Breast epithelium (tissue), 4 donors: Measurements from ENCODE around the gene GOLGA6D. TPM values are rescaled to one million over a fixed set of nuclear protein-coding genes. Genes with fewer than 3 reads are reported as not detected.
"Not testable (repeated sequence)": the region's sequence is repeated elsewhere in the genome, so short reads cannot be mapped to it uniquely, and the experiment has no call there.

Experiments used
- DNase-seq, 2 donors: peaks; one replicate each; pipeline ENCODE4 v3.0.0-alpha.2; 2019; ENCODE audit warnings: low spot score in 2 of 2
- H3K27ac ChIP-seq, 2 donors: fragments of 200-600 bp; sonication (generic) in 1 of 2; one replicate each; pipeline ENCODE4 v1.5.1; 2016 to 2019; ENCODE audit warnings: mild to moderate bottlenecking in 1 of 2
- H3K27me3 ChIP-seq, 2 donors: fragments of 200-600 bp; sonication (generic) in 1 of 2; one replicate each; pipeline versions ENCODE4 v1.5.1 to v1.6.0; 2017 to 2019; ENCODE audit warnings: control low read depth in 1 of 2, mild to moderate bottlenecking in 1 of 2
- H3K36me3 ChIP-seq: fragments of 200-600 bp; one replicate; pipeline ENCODE4 v1.5.1; 2019
- H3K4me1 ChIP-seq, 2 donors: fragments of 200-600 bp; sonication (generic); one replicate each; pipeline ENCODE4 v1.5.1; 2016 to 2019; ENCODE audit warnings: control low read depth in 1 of 2
- H3K4me3 ChIP-seq, 3 donors: fragments of 200-600 bp; sonication (generic); 1 replicate in 2 of 3; 2 replicates in 1 of 3; pipeline ENCODE4 v1.5.1; 2016 to 2019; ENCODE audit warnings: mild to moderate bottlenecking in 3 of 3, moderate library complexity in 2 of 3
- H3K9me3 ChIP-seq, 2 donors: fragments of 200-600 bp; sonication (generic) in 1 of 2; one replicate each; pipeline ENCODE4 v1.5.1; 2016 to 2019; ENCODE audit warnings: control low read depth in 1 of 2
- CTCF ChIP-seq, 3 donors: fragments of 450-650 bp; IDR thresholded peaks; one replicate each; pipeline ENCODE4 v1.5.1; 2016 to 2017; ENCODE audit warnings: antibody characterized with exemption in 3 of 3, mild to moderate bottlenecking in 3 of 3, moderate library complexity in 3 of 3
- POLR2A ChIP-seq: fragments of 450-650 bp; IDR thresholded peaks from one replicate; pipeline ENCODE4 v1.6.1; 2016; ENCODE audit warnings: antibody characterized with exemption, mild to moderate bottlenecking, moderate library complexity
- POLR2AphosphoS5 ChIP-seq, 3 donors: sonication (generic); formaldehyde crosslinking; IDR thresholded peaks; one replicate each; pipeline ENCODE4 v1.6.1; 2017; ENCODE audit warnings: antibody characterized with exemption in 3 of 3
- intact Hi-C: fragments of 100-400 bp; cut with DNase I; formaldehyde crosslinking; loops from one replicate; pipeline ENCODE4 v1.15.1; 2023; ENCODE audit warnings: low total_unique reads
- total RNA-seq, 3 donors: library from RNA; depleted of rRNA; stranded (reverse); fragments of >200 nt; gene quantifications; one replicate each; pipeline ENCODE4 v1.1.0, GENCODE V29; 2016

Gene GOLGA6D
- total RNA-seq, 3 donors from 2014 or later = 0.16 TPM; not detected in 2

- Histone ChIP-seq H3K27ac (peak overlapping the region in 1 of 2 donors; percentile 73), H3K4me1 (no peaks in the 10 kb centered on the region), H3K4me3 (peak overlapping the region; percentile 66 to 80 (median 74)), H3K27me3 (no peaks in the 10 kb centered on the region), H3K36me3 (no peaks in the 10 kb centered on the region), H3K9me3 (no peaks in the 10 kb centered on the region)
- intact Hi-C loops = no loop called here
- no peak for DNase-seq
- TF ChIP-seq CTCF (IDR thresholded peaks at IDR 0.05) (no peak), POLR2A (no peak), POLR2AphosphoS5 (IDR thresholded peaks at IDR 0.05) (no peak)
Observed at GRCh38 chr15:75335313-75335704, 52.7 kb downstream of the GOLGA6D start.

GRCh38 chr15:75335705-75336355, 53.2 kb downstream of the GOLGA6D start, which contains the start of gene COMMD4:
Gene COMMD4, plus strand, starts transcription at chr15:75336063. Its CDS starts 27 bp downstream, at chr15:75336090.
- peak; percentile 94 to 98 for DNase-seq
- TF ChIP-seq CTCF (IDR thresholded peaks at IDR 0.05) = no peak
- peak; percentile 81 to 88 (median 86) for TF ChIP-seq POLR2AphosphoS5 (IDR thresholded peaks at IDR 0.05)
- Histone ChIP-seq H3K27me3 (no peaks in the 10 kb centered on the region), H3K36me3 (no peaks in the 10 kb centered on the region), H3K4me3 (peak within 1 kb of the TSS; percentile 66 to 80 (median 74)), H3K4me1 (no peaks in the 10 kb centered on the region), H3K27ac (peak within 1 kb of the TSS; percentile 73 to 82), H3K9me3 (no peaks in the 10 kb centered on the region)
- intact Hi-C loops = no loop called here

GRCh38 chr15:75338661-75339240, 56.1 kb downstream of the GOLGA6D start:
- no peaks in the 10 kb centered on the region for H3K9me3 ChIP-seq
- intact Hi-C loops = no loop called here
- TF ChIP-seq CTCF (IDR thresholded peaks at IDR 0.05) = no peak
- no peak for TF ChIP-seq POLR2A
- no peak for TF ChIP-seq POLR2AphosphoS5 (IDR thresholded peaks at IDR 0.05)
- no peaks in the 10 kb centered on the region for H3K27me3 ChIP-seq
- H3K27ac ChIP-seq = no peak overlapping the region
- H3K4me1 ChIP-seq = no peaks in the 10 kb centered on the region
- H3K4me3 ChIP-seq = no peak overlapping the region
- no peaks in the 10 kb centered on the region for H3K36me3 ChIP-seq
- no peak for DNase-seq

- Histone ChIP-seq H3K9me3 (no peaks in the 10 kb centered on the region), H3K36me3 (no peaks in the 10 kb centered on the region), H3K4me3 (no peak overlapping the region), H3K27me3 (no peaks in the 10 kb centered on the region), H3K4me1 (no peaks in the 10 kb centered on the region), H3K27ac (no peak overlapping the region)
- TF ChIP-seq POLR2AphosphoS5 (IDR thresholded peaks at IDR 0.05) (no peak), CTCF (IDR thresholded peaks at IDR 0.05) (no peak), POLR2A (no peak)
- intact Hi-C loops = no loop called here
- DNase-seq = no peak
Observed at GRCh38 chr15:75339531-75340240, 57.1 kb downstream of the GOLGA6D start.

- H3K27ac ChIP-seq = no peak overlapping the region
- DNase-seq = no peak
- TF ChIP-seq CTCF (IDR thresholded peaks at IDR 0.05) (no peak), POLR2AphosphoS5 (IDR thresholded peaks at IDR 0.05) (no peak), POLR2A (no peak)
- H3K9me3 ChIP-seq = no peaks in the 10 kb centered on the region
- intact Hi-C loops = no loop called here
- no peak overlapping the region for H3K4me3 ChIP-seq
- H3K27me3 ChIP-seq = no peaks in the 10 kb centered on the region
- no peaks in the 10 kb centered on the region for H3K36me3 ChIP-seq
- H3K4me1 ChIP-seq = no peaks in the 10 kb centered on the region
Observed at GRCh38 chr15:75342221-75342620, 59.6 kb downstream of the GOLGA6D start.

GRCh38 chr15:75343953-75344352, 61.3 kb downstream of the GOLGA6D start:
- H3K27ac ChIP-seq = peak overlapping the region in 1 of 2 donors; percentile 22
- intact Hi-C loops, H3K4me1 ChIP-seq, H3K27me3 ChIP-seq, H3K9me3 ChIP-seq, H3K4me3 ChIP-seq, H3K36me3 ChIP-seq, DNase-seq: not testable (repeated sequence)
